ENCODE data around the gene FN1. TPM values are rescaled to one million over a fixed set of nuclear protein-coding genes. Genes with fewer than 3 reads are reported as not detected.
"Not testable (repeated sequence)": the region's sequence is repeated elsewhere in the genome, so short reads cannot be mapped to it uniquely, and the experiment has no call there.

FN1 gene
- total and polyA plus RNA-seq, 3 donors from 2014 or later: 36.8 to 245 (median 66.3) TPM

- Histone ChIP-seq H3K27ac (no peak overlapping the region), H3K27me3 (no peaks in the 10 kb centered on the region), H3K36me3 (ENCODE audit: low read depth, missing control alignments) (no peaks in the 10 kb centered on the region), H3K4me3 (no peak overlapping the region), H3K9me3 (no peaks in the 10 kb centered on the region), H3K4me1 (peaks cover 6% of the 10 kb centered on the region)
- DNase-seq: no peak
- TF ChIP-seq POLR2A (IDR thresholded peaks at IDR 0.05) (no peak), CTCF (IDR thresholded peaks at IDR 0.05) (no peak)
- WGBS, 2 donors: 78 to 91% methylated on average over 2 of the region's 2 CpGs
- intact Hi-C loops (cut with DNase I; ENCODE audit: low total_unique reads): no loop called here
Measured at GRCh38 chr2:215315301-215315700, 120.6 kb downstream of the FN1 start.

GRCh38 chr2:215314896-215315295 is 121.0 kb downstream of the FN1 start:
- no peak overlapping the region for H3K27ac ChIP-seq
- intact Hi-C loops (cut with DNase I; ENCODE audit: low total_unique reads): no loop called here
- H3K36me3 ChIP-seq (ENCODE audit: low read depth, missing control alignments): no peaks in the 10 kb centered on the region
- H3K4me1 ChIP-seq: peaks cover 6% of the 10 kb centered on the region
- H3K4me3 ChIP-seq: no peak overlapping the region
- no peaks in the 10 kb centered on the region for H3K27me3 ChIP-seq
- no peak for TF ChIP-seq CTCF (IDR thresholded peaks at IDR 0.05)
- 67 to 76% methylated on average over 1 of the region's 1 CpG for WGBS, 2 donors
- H3K9me3 ChIP-seq: no peaks in the 10 kb centered on the region
- no peak for DNase-seq

- Histone ChIP-seq H3K9me3 (no peaks in the 10 kb centered on the region), H3K27ac (peak overlapping the region in 1 of 2 donors; percentile 84), H3K4me3 (no peak overlapping the region), H3K27me3 (no peaks in the 10 kb centered on the region), H3K36me3 (ENCODE audit: low read depth, missing control alignments) (no peaks in the 10 kb centered on the region), H3K4me1 (peaks cover 6% of the 10 kb centered on the region)
- no peak for DNase-seq
- WGBS, 2 donors: 73 to 76% methylated on average over 4 of the region's 4 CpGs
- intact Hi-C loops (cut with DNase I; ENCODE audit: low total_unique reads): no loop called here
- TF ChIP-seq CTCF (IDR thresholded peaks at IDR 0.05): no peak
- no peak for TF ChIP-seq POLR2A (IDR thresholded peaks at IDR 0.05)
Measured at GRCh38 chr2:215313255-215313613, 122.6 kb downstream of the FN1 start.

GRCh38 chr2:215311625-215312396 is 124.1 kb downstream of the FN1 start, which contains the start of gene ATIC:
TSS of gene ATIC (plus strand) at chr2:215312059. CDS start at chr2:215312143, 84 bp downstream.
- Histone ChIP-seq H3K36me3 (ENCODE audit: low read depth, missing control alignments) (no peaks in the 10 kb centered on the region), H3K9me3 (no peaks in the 10 kb centered on the region), H3K27ac (peak within 1 kb of the TSS; percentile 69 to 84), H3K4me3 (peak within 1 kb of the TSS; percentile 73), H3K4me1 (peaks cover 6% of the 10 kb centered on the region), H3K27me3 (no peaks in the 10 kb centered on the region)
- peak; percentile 98 for DNase-seq
- 0 to 1% methylated on average over 23 to 63 of the region's 64 CpGs for WGBS, 2 donors
- TF ChIP-seq CTCF (IDR thresholded peaks at IDR 0.05): no peak
- no peak for TF ChIP-seq POLR2A (IDR thresholded peaks at IDR 0.05)
- intact Hi-C loops (cut with DNase I; ENCODE audit: low total_unique reads): no loop called here

- Histone ChIP-seq H3K4me3 (peak overlapping the region; percentile 73), H3K27ac (peak overlapping the region in 1 of 2 donors; percentile 84)
- 23 to 34% methylated on average over 13 of the region's 13 CpGs for WGBS, 2 donors
- DNase-seq: peak; percentile 19
- H3K4me1 ChIP-seq; H3K27me3 ChIP-seq; intact Hi-C loops (cut with DNase I; ENCODE audit: low total_unique reads); H3K36me3 ChIP-seq (ENCODE audit: low read depth, missing control alignments); H3K9me3 ChIP-seq: not testable (repeated sequence)
Measured at GRCh38 chr2:215311259-215311624, 124.6 kb downstream of the FN1 start.

Other genes with a start within 250 kb of the FN1 start
- 10 to 100 TPM; 53.0 to 62.1 TPM for gene ATIC, start 124.0 kb downstream of the FN1 start, total RNA-seq
- 64.6 TPM for gene ATIC, start 124.0 kb downstream of the FN1 start, polyA plus RNA-seq (ENCODE audit: insufficient read depth, low read depth, low replicate concordance)

Measured in testis (tissue), 3 donors.